ENCODE results near the gene LRRC27. TPM values are rescaled to one million over a fixed set of nuclear protein-coding genes. Genes with fewer than 3 reads are reported as not detected.
A peak's percentile ranks its signal among the peaks of the same experiment; 100 is the strongest.

LRRC27 gene
- total RNA-seq, 1 experiment from 2014 or later, result 5.6 TPM

DNA sequence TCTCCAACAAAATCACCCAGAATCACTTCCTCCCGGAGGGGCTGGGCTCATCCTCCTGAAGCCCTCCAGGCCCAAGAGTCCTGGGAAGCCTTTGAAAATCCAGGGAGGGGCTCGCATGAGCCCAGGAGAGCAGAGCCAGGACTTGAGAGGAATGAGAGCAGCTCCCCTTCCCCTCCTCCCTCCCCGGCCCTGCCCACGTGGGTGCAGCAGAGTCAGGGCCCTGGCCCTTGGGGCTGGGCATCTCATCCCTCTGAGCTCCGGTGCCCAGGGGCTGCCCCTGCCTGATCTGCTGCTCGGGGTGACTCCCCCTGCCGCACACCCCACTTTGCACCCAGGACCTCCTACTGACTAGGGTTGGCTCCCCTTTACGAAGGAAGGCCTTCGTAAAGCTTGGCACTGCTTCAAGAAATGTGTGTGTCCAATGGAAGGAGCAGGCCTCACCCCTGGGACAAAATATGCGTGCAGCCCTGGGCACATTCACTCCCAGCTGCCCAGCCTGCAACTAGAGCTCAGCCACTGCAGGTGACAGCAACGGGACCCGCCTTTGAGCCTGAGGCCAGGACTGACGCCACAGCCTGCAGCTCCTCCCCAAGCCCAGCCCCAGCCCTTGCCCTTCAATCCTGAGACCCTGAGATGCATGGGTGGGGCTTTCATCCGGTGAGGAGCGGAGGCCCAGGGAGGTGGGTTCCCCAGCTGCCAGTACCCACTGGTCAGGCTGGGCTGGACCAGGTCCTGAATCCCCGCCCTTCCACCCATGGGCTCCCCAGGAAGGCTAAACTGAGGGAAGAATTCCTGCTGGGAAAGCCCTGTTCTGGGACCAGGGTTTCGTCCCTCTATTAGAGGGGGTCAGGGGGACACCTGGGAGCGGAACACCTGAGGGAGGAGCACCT lies 86.8 kb downstream of the LRRC27 start:
- Histone ChIP-seq H3K4me3 (ENCODE audit: low read length) (no peak overlapping the region), H3F3A (ENCODE audit: low read length, unreplicated experiment) (no peaks in the 10 kb centered on the region), H3K27ac (ENCODE audit: low read length) (peak overlapping the region; percentile 91), H3K9ac (ENCODE audit: low read length) (peak overlapping the region; percentile 67), H3K4me1 (ENCODE audit: insufficient read depth, low read length) (peaks cover 35% of the 10 kb centered on the region), H2AFZ (ENCODE audit: low read length) (no peak overlapping the region), H3K36me3 (ENCODE audit: low read depth, low read length) (no peaks in the 10 kb centered on the region), H4K20me1 (ENCODE audit: low read length) (no peaks in the 10 kb centered on the region), H3K9me2 (replicated peaks; ENCODE audit: low read length) (no peaks in the 10 kb centered on the region), H3K79me2 (ENCODE audit: low read length) (peaks cover 28% of the 10 kb centered on the region), H3K27me3 (ENCODE audit: low read length) (no peaks in the 10 kb centered on the region), H3K4me2 (ENCODE audit: low read length) (peak overlapping the region; percentile 40), H3K9me3 (ENCODE audit: low read length) (no peaks in the 10 kb centered on the region)
- TF ChIP-seq EZH2phosphoT487 (IDR thresholded peaks at IDR 0.05; ENCODE audit: borderline replicate concordance, low read length), result no peak
- TF ChIP-seq, protein P1, sequence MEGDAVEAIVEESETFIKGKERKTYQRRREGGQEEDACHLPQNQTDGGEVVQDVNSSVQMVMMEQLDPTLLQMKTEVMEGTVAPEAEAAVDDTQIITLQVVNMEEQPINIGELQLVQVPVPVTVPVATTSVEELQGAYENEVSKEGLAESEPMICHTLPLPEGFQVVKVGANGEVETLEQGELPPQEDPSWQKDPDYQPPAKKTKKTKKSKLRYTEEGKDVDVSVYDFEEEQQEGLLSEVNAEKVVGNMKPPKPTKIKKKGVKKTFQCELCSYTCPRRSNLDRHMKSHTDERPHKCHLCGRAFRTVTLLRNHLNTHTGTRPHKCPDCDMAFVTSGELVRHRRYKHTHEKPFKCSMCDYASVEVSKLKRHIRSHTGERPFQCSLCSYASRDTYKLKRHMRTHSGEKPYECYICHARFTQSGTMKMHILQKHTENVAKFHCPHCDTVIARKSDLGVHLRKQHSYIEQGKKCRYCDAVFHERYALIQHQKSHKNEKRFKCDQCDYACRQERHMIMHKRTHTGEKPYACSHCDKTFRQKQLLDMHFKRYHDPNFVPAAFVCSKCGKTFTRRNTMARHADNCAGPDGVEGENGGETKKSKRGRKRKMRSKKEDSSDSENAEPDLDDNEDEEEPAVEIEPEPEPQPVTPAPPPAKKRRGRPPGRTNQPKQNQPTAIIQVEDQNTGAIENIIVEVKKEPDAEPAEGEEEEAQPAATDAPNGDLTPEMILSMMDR (conservative IDR thresholded peaks at IDR 0.05; ENCODE audit: low read depth, low read length), result no peak
- TF ChIP-seq EZH2 (IDR thresholded peaks at IDR 0.05; ENCODE audit: low read length, unreplicated experiment), result no peak
- CTCF ChIA-PET, result no interaction called here
- DNase-seq (peak; percentile 79), ATAC-seq (peak; percentile 58)
- POLR2A ChIA-PET (ENCODE audit: unreplicated experiment), result interaction anchor here (1.0 kb wide), 1 partner anchor 25 kb away, joined by 3 read pairs; no protein-coding TSS in a partner anchor
- intact Hi-C loops (cut with micrococcal nuclease), result no loop called here
- TSS peak; percentile 29 for BruUV-seq (replicated peaks)

DNA sequence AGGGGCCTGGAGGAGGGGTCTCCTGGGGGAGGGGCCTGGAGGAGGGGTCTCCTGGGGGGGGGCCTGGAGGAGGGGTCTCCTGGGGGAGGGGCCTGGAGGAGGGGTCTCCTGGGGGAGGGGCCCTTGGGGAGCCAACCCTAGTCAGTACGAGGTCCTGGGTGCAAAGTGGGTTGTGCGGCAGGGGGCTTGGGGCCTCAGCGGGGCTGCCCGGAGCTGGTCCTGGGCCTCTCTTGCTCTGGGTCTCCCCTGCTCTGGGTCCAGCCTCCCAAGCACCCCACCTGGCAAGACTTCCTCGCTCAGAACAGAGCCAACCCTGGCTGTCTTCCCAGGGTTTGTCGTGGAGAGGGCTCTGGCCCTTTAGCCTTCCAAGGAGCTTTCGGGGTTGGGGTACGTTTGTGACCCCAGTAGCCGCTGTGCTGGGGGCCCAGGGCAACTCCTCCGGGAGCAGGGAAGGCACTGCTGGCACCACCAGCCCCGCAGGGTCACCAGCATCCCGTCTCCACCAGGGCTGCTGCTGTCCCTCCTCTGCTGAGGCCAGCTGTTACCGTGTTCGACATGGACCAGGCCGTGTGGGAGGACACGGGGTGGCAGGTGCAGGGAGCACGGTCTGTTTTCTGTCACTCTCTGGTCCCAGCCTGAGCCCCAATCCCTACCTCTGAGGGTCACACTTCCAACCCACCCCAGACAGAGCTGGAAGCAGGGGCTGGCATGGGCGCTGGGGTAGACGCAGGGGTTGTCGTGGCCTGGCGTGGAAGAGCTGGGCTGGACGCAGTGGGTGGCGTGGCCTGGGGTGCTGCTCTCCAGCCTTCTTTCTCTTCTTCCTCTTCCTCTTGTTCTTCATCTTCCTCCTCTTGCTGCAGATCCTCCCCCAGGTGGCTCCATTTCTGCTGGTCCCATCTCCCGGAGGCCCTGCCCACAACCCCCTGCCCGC lies 87.8 kb downstream of the LRRC27 start:
- POLR2A ChIA-PET (ENCODE audit: unreplicated experiment), result no interaction called here

More for the DNA sequence above, 87.8 kb downstream of the LRRC27 start:
- Histone ChIP-seq H3K27ac (ENCODE audit: low read length) (peak overlapping the region; percentile 92), H3K4me1 (ENCODE audit: insufficient read depth, low read length) (peaks cover 35% of the 10 kb centered on the region), H3K9me3 (ENCODE audit: low read length) (no peaks in the 10 kb centered on the region), H3K9ac (ENCODE audit: low read length) (no peak overlapping the region), H4K20me1 (ENCODE audit: low read length) (no peaks in the 10 kb centered on the region), H3K4me2 (ENCODE audit: low read length) (peak overlapping the region; percentile 77; the same call in 1 of the 2 replicates), H3K4me3 (ENCODE audit: low read length) (no peak overlapping the region), H3K9me2 (replicated peaks; ENCODE audit: low read length) (no peaks in the 10 kb centered on the region), H3K79me2 (ENCODE audit: low read length) (peaks cover 22% of the 10 kb centered on the region), H3K27me3 (ENCODE audit: low read length) (no peaks in the 10 kb centered on the region), H2AFZ (ENCODE audit: low read length) (no peak overlapping the region), H3K36me3 (ENCODE audit: low read depth, low read length) (no peaks in the 10 kb centered on the region), H3F3A (ENCODE audit: low read length, unreplicated experiment) (no peaks in the 10 kb centered on the region)
- ATAC-seq, result no peak
- BruUV-seq (replicated peaks), result no TSS peak
- intact Hi-C loops (cut with micrococcal nuclease), result loop anchor here (2.0 kb wide), 1 partner anchor 29 kb away; no protein-coding TSS in a partner anchor
- TF ChIP-seq EZH2 (IDR thresholded peaks at IDR 0.05; ENCODE audit: low read length, unreplicated experiment), result no peak
- no peak for TF ChIP-seq EZH2phosphoT487 (IDR thresholded peaks at IDR 0.05; ENCODE audit: borderline replicate concordance, low read length)
- TF ChIP-seq, protein P1 (conservative IDR thresholded peaks at IDR 0.05; ENCODE audit: low read depth, low read length), result no peak
- CTCF ChIA-PET, result no interaction called here
- no peak for DNase-seq
